Upper lobe of left lung (tissue), 6 donors: ENCODE data around the gene FIZ1. TPM values are rescaled to one million over a fixed set of nuclear protein-coding genes. Genes with fewer than 3 reads are reported as not detected.
A peak's percentile ranks its signal among the peaks of the same experiment; 100 is the strongest.

Source experiments
- ATAC-seq, 2 donors: fragments of 200-7000 bp; cut with Tn5 transposase; one replicate each; pipeline ENCODE4 v1.9.1; 2022; ENCODE audit warnings: mild to moderate bottlenecking in 2 of 2, moderate library complexity in 2 of 2; ENCODE audit not compliant: low FRiP score in 2 of 2
- DNase-seq, 2 donors: peaks; one replicate each; pipeline ENCODE4 v3.0.0-alpha.2; 2019 to 2020
- H3K27ac ChIP-seq, 4 donors: fragments of 200-600 bp; sonication (generic); one replicate each; pipeline ENCODE4 v1.5.1; 2016 to 2019
- H3K27me3 ChIP-seq, 4 donors: fragments of 200-600 bp; sonication (generic); one replicate each; pipeline ENCODE4 v1.5.1; 2017 to 2019
- H3K36me3 ChIP-seq, 4 donors: fragments of 200-600 bp; sonication (generic); one replicate each; pipeline ENCODE4 v1.5.1; 2016 to 2019
- H3K4me1 ChIP-seq, 4 donors: fragments of 200-600 bp; sonication (generic); one replicate each; pipeline ENCODE4 v1.5.1; 2018 to 2019
- H3K4me3 ChIP-seq, 4 donors: fragments of 200-600 bp; sonication (generic); one replicate each; pipeline ENCODE4 v1.5.1; 2017 to 2019; ENCODE audit warnings: mild to moderate bottlenecking in 2 of 4, moderate library complexity in 1 of 4
- H3K9me3 ChIP-seq, 4 donors: fragments of 200-600 bp; sonication (generic); one replicate each; pipeline ENCODE4 v1.5.1; 2018 to 2019
- EP300 ChIP-seq, 4 donors: sonication (generic); formaldehyde crosslinking; IDR thresholded peaks; one replicate each; pipeline ENCODE4 v1.5.1; 2017; ENCODE audit warnings: antibody characterized with exemption in 4 of 4, control low read depth in 2 of 4
- POLR2A ChIP-seq, 4 donors: fragments of 450-650 bp; IDR thresholded peaks; one replicate each; pipeline ENCODE4 v1.5.1; 2016 to 2017; ENCODE audit warnings: antibody characterized with exemption in 4 of 4, mild to moderate bottlenecking in 2 of 4
- POLR2AphosphoS5 ChIP-seq, 2 donors: sonication (generic); formaldehyde crosslinking; IDR thresholded peaks; one replicate each; pipeline ENCODE4 v1.5.1; 2017; ENCODE audit warnings: antibody characterized with exemption in 2 of 2
- WGBS, 2 donors: methylation state at CpG; one replicate each; pipeline ENCODE4 v1.1.5; 2017 to 2018; 5-methylcytosine and 5-hydroxymethylcytosine counted together
- total RNA-seq, 6 donors: library from RNA; depleted of rRNA in 4 of 6; stranded (reverse); fragments of >200 nt in 4 of 6; gene quantifications; one replicate each; pipeline versions ENCODE4 v1.1.0 to v1.2.1, GENCODE V29; 2016 to 2021
- TF ChIP-seq, protein P1 (sequence below), 6 experiments: fragments of 450-650 bp in 4 of 6; fragments of 200-600 bp in 2 of 6; sonication (generic) in 2 of 6; IDR thresholded peaks; one replicate each; pipeline ENCODE4 v1.5.1; 2016 to 2019; ENCODE audit warnings: antibody characterized with exemption in 6 of 6
- donor health status: DM: no; HTN: no; CAD: no; lungs with moderate emphysema.
- donor health status: DM: no; HTN: yes; CAD: no; lungs with severe emphysema.

Gene FIZ1
- total RNA-seq, 6 donors from 2014 or later, result 11.1 to 21.6 (median 16.3) TPM

DNA sequence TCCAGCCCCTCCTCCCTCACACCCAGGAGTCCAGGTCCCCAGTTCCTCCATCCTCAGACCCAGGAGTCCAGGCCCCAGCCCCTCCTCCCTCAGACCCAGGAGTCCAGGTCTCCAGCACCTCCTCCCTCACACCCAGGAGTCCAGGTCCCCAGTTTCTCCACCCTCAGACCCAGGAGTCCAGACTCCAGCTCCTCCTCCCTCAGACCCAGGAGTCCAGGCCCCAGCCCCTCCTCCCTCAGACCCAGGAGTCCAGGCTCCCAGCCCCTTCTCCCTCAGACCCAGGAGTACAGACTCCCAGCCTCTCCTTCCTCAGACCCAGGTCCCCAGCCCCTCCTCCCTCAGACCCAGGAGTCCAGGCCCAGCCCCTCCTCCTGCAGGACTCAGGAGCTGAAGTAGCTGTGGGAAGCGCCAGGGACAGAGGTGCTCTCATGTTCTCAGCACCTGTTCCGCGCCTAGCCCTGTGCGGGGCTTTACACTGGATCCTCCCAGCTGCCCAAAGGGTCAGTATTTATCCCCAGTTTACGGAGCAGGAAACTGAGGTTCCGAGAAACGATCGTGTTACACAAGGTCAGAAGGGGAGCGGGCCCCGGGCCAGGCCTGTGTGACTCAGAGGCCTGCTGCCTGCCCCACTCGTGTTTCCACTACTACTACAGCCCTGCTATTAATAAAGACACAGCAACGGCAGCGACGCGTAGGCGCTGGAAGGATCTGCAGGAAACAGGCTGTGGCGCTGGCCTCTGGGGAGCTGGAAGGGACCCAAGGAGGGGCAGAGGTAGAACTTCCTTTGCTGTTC, 52.3 kb downstream of the FIZ1 start:
- ATAC-seq, result peak; percentile 59 to 74
- H3K4me1 ChIP-seq, result peaks cover 0 to 32% (median 6%) of the 10 kb centered on the region in 4 donors
- peak; percentile 70 to 89 for DNase-seq
- no peak overlapping the region for H3K4me3 ChIP-seq
- H3K36me3 ChIP-seq, result no peaks in the 10 kb centered on the region
- peak overlapping the region; percentile 3 to 79 (median 52) for H3K27ac ChIP-seq
- no peaks in the 10 kb centered on the region for H3K27me3 ChIP-seq
- TF ChIP-seq POLR2AphosphoS5 (IDR thresholded peaks at IDR 0.05), result peak; percentile 37 to 48
- no peak for TF ChIP-seq POLR2A (IDR thresholded peaks at IDR 0.05)
- TF ChIP-seq EP300 (IDR thresholded peaks at IDR 0.05), result peak in 1 of 4 donors; percentile 42
- TF ChIP-seq, protein P1, sequence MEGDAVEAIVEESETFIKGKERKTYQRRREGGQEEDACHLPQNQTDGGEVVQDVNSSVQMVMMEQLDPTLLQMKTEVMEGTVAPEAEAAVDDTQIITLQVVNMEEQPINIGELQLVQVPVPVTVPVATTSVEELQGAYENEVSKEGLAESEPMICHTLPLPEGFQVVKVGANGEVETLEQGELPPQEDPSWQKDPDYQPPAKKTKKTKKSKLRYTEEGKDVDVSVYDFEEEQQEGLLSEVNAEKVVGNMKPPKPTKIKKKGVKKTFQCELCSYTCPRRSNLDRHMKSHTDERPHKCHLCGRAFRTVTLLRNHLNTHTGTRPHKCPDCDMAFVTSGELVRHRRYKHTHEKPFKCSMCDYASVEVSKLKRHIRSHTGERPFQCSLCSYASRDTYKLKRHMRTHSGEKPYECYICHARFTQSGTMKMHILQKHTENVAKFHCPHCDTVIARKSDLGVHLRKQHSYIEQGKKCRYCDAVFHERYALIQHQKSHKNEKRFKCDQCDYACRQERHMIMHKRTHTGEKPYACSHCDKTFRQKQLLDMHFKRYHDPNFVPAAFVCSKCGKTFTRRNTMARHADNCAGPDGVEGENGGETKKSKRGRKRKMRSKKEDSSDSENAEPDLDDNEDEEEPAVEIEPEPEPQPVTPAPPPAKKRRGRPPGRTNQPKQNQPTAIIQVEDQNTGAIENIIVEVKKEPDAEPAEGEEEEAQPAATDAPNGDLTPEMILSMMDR (IDR thresholded peaks at IDR 0.05), result no peak
- H3K9me3 ChIP-seq, result no peaks in the 10 kb centered on the region
- WGBS, 2 donors, result 20 to 47% methylated on average over 16 to 17 of the region's 17 CpGs

DNA sequence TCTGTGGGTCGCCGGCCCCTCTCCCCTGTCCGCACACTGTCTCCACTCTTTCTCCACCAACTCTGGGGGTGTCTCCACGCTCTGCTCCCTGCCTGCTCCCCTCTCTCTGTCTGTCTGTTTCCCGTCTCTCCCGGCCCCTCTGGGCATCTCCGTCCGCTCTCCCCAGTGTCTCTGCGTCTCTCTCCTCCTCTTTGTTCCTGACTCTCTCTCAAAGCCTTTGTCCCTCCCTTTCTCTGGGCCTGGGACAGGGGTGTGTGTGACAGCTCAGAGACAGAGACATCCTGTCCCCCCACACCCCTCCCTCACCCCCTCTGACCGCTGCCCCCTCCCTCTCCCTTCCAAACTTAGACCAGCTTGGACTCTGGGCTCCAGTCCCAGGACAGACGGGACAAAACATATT, 53.3 kb downstream of the FIZ1 start:
- 53 to 57% methylated on average over 10 to 11 of the region's 11 CpGs for WGBS, 2 donors
- DNase-seq, result no peak
- TF ChIP-seq POLR2AphosphoS5 (IDR thresholded peaks at IDR 0.05), result no peak
- TF ChIP-seq POLR2A (IDR thresholded peaks at IDR 0.05), result no peak
- TF ChIP-seq, protein P1 (IDR thresholded peaks at IDR 0.05), result no peak
- no peak for TF ChIP-seq EP300 (IDR thresholded peaks at IDR 0.05)
- no peak for ATAC-seq
- no peak overlapping the region for H3K4me3 ChIP-seq
- H3K27ac ChIP-seq, result peak overlapping the region in 2 of 4 donors; percentile 8 to 66
- H3K27me3 ChIP-seq, result no peaks in the 10 kb centered on the region
- no peaks in the 10 kb centered on the region for H3K36me3 ChIP-seq
- peaks cover 0 to 32% (median 6%) of the 10 kb centered on the region in 4 donors for H3K4me1 ChIP-seq
- H3K9me3 ChIP-seq, result no peaks in the 10 kb centered on the region

DNA sequence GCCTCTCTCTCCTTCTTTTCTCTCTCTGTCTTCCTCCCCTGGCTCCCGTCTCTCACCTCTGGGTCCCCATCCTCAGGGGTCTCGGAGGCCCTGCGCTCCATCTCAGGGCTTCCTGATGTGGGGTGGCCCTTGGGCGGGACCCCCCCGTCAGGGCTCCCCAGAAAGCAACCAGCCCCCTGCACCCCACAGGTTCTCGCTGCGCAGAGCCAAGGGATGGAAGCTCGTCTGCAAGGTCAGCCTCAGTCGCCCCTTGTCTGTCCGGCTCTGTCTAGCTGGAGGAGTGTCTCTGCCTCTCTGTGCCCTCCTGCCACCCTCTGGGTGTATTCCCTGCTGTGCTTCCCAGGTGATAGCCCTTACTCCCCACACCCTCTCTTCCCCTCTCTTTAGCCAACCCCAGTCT, 53.9 kb downstream of the FIZ1 start, which contains the start of gene SBK3:
SBK3 (minus strand) TSS at position 101 of the 400 bp plus-strand sequence; CDS start at position 101, 0 bp downstream.
- H3K27ac ChIP-seq, result peak within 1 kb of the TSS in 3 of 4 donors; percentile 37 to 79 (median 66)
- ATAC-seq, result no peak

DNA sequence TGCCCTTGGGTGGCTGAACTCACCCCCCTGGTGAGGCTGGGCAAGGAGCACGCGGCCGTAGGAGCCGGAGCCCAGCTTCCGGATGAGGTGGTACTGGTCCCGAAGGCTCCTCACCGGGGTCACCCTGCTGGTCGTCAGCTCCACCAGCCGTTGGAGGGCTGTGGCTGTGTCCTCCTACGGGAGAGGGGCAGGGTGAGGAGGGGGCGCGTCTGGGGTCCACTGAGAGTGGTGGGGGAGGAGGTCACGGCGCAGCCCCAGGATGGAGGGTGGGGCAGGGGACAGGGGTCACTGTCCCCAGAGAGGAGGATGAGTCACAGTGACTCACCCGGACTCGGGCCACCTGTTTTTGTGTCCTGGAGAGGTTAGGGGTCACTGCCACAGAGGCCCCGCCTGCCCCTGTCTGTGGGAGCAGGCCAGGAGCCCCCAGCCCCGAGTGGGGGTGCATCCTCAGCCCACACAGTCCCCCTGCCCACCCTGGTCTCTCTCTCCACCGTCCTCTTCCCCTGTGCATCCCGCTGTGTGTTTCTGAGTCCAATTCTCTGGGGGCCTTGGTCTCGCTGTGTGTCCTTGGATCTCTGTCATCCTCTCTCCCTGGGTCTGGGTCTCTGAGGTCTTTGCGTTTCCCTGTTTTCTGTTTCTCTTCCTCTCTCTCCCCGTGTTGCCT, 54.4 kb downstream of the FIZ1 start:
- H3K4me3 ChIP-seq, result no peak overlapping the region
- H3K27ac ChIP-seq, result no peak overlapping the region
- no peak for ATAC-seq
- H3K36me3 ChIP-seq, result no peaks in the 10 kb centered on the region
- no peaks in the 10 kb centered on the region for H3K9me3 ChIP-seq
- 66 to 69% methylated on average over 11 to 21 of the region's 23 CpGs for WGBS, 2 donors
- TF ChIP-seq POLR2A (IDR thresholded peaks at IDR 0.05) (no peak), POLR2AphosphoS5 (IDR thresholded peaks at IDR 0.05) (no peak), EP300 (IDR thresholded peaks at IDR 0.05) (no peak)
- TF ChIP-seq, protein P1 (IDR thresholded peaks at IDR 0.05), result no peak
- DNase-seq, result no peak
- no peaks in the 10 kb centered on the region for H3K27me3 ChIP-seq
- H3K4me1 ChIP-seq, result peaks cover 0 to 28% (median 3%) of the 10 kb centered on the region in 4 donors

More for the DNA sequence above, 53.9 kb downstream of the FIZ1 start, which contains the start of gene SBK3:
- DNase-seq, result no peak
- peaks cover 0 to 32% (median 6%) of the 10 kb centered on the region in 4 donors for H3K4me1 ChIP-seq
- H3K36me3 ChIP-seq, result no peaks in the 10 kb centered on the region
- no peaks in the 10 kb centered on the region for H3K27me3 ChIP-seq
- 79 to 87% methylated on average over 10 of the region's 10 CpGs for WGBS, 2 donors
- H3K9me3 ChIP-seq, result no peaks in the 10 kb centered on the region
- no peak for TF ChIP-seq POLR2AphosphoS5 (IDR thresholded peaks at IDR 0.05)
- H3K4me3 ChIP-seq, result no peak within 1 kb of the TSS

DNA sequence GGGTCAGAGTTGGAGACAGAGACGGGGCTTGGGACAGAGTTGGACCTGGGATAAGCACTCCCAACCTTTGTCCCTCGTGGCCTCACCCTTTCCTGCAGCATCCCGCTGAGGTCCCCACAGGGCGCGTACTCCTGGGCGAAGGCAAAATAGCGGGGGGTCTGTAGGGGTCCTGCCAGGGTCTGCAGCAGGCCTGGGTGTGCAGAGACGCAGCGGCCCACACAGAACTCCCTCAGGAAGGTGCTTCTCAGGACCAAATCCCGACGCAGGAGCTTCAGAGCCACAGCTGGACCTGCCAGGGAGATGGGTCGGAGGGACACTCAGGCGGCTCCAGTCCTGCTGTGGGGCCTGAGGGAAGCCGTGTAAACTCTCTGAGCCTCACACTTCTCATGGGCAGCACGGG, 55.3 kb downstream of the FIZ1 start:
- Histone ChIP-seq H3K4me3 (no peak overlapping the region), H3K27me3 (no peaks in the 10 kb centered on the region), H3K9me3 (no peaks in the 10 kb centered on the region), H3K4me1 (peaks cover 0 to 23% (median 0%) of the 10 kb centered on the region in 4 donors), H3K36me3 (no peaks in the 10 kb centered on the region), H3K27ac (no peak overlapping the region)
- whole genome bisulfite sequencing, 2 donors, result 83 to 86% methylated on average over 12 to 15 of the region's 15 CpGs
- DNase-seq (no peak), ATAC-seq (no peak)
- TF ChIP-seq EP300 (IDR thresholded peaks at IDR 0.05), result no peak
- TF ChIP-seq, protein P1 (IDR thresholded peaks at IDR 0.05), result no peak
- no peak for TF ChIP-seq POLR2A (IDR thresholded peaks at IDR 0.05)
- no peak for TF ChIP-seq POLR2AphosphoS5 (IDR thresholded peaks at IDR 0.05)
